Endothelial cell of umbilical vein (primary cell): ENCODE measurements around the gene RIMBP2. TPM values are rescaled to one million over a fixed set of nuclear protein-coding genes. Genes with fewer than 3 reads are reported as not detected.

Source experiments
- BruUV-seq: library from RNA; stranded (reverse); fragments of 400-500 nt; replicated peaks from 2 replicates; lab custom pipeline; 2021; lab: Mats Ljungman, UMichigan
- CTCF ChIA-PET: fragments of 300-600, 350-600 bp; sonication (Branson Sonifier 250); formaldehyde crosslinking; loops from one replicate; lab custom pipeline; 2021; ENCODE audit warnings: antibody characterized with exemption, inconsistent platforms; lab: Charles Lee
- POLR2A ChIA-PET: fragments of 300-600, 350-600 bp; sonication (Branson Sonifier 250); formaldehyde crosslinking; loops from one replicate; lab custom pipeline; 2021; ENCODE audit warnings: antibody characterized with exemption, inconsistent platforms; lab: Charles Lee
- DNase-seq: peaks from one replicate; pipeline ENCODE4 v3.0.0-alpha.2; 2011; ENCODE audit warnings: low read depth, low spot score
- FAIRE-seq: peaks from 2 replicates; lab custom pipeline; 2011; peaks lifted over from hg19 to GRCh38; lab: Jason Lieb, UNC
- H2AFZ ChIP-seq: 2 replicates; pipeline ENCODE4 v1.6.0; 2012; ENCODE audit warnings: low read depth, low read length, control low read depth, inconsistent platforms
- H3K27ac ChIP-seq: 2 replicates; pipeline ENCODE4 v1.5.1; 2011; ENCODE audit warnings: low read depth, mild to moderate bottlenecking, control low read depth, low read length, moderate library complexity; ENCODE audit not compliant: insufficient read depth
- H3K27me3 ChIP-seq, 2 experiments: 2 replicates each; pipeline versions ENCODE4 v1.6.0 to v1.6.1; 2011; ENCODE audit warnings: low read length in 2 of 2, mixed read lengths in 1 of 2; ENCODE audit not compliant: control insufficient read depth in 2 of 2, insufficient read depth in 2 of 2
- H3K36me3 ChIP-seq, 2 experiments: 2 replicates in 1 of 2; 3 replicates in 1 of 2; pipeline ENCODE4 v1.5.1; 2011; ENCODE audit warnings: low read length in 2 of 2, mild to moderate bottlenecking in 1 of 2, moderate library complexity in 1 of 2; ENCODE audit not compliant: control insufficient read depth in 2 of 2, insufficient read depth in 2 of 2; ENCODE audit errors: extremely low read depth in 1 of 2
- H3K4me1 ChIP-seq: 3 replicates; pipeline ENCODE4 v1.5.1; 2011; ENCODE audit warnings: mild to moderate bottlenecking, low read length; ENCODE audit not compliant: control insufficient read depth, insufficient read depth; ENCODE audit errors: extremely low read depth
- H3K4me2 ChIP-seq: 2 replicates; pipeline ENCODE4 v1.6.1; 2011; ENCODE audit warnings: low read length, control low read depth, mixed read lengths; ENCODE audit not compliant: insufficient read depth
- H3K4me3 ChIP-seq, 3 experiments: fragments of 200-600 bp in 1 of 3; sonication (generic), shearing (Covaris generic) in 1 of 3; replicated peaks in 1 of 3; 2 replicates each; pipeline ENCODE4 v1.5.1; 2011 to 2016; ENCODE audit warnings: control low read depth in 3 of 3, low read length in 3 of 3, mild to moderate bottlenecking in 2 of 3, inconsistent platforms in 1 of 3, low read depth in 1 of 3, moderate library complexity in 1 of 3; ENCODE audit not compliant: insufficient read depth in 1 of 3
- H3K79me2 ChIP-seq: 2 replicates; pipeline ENCODE4 v1.6.0; 2012; ENCODE audit warnings: low read length, inconsistent platforms; ENCODE audit not compliant: control insufficient read depth, insufficient read depth
- H3K9ac ChIP-seq: replicated peaks from 2 replicates; pipeline ENCODE3; 2011; ENCODE audit warnings: low read length, control low read depth; ENCODE audit not compliant: insufficient read depth; ENCODE audit errors: extremely low read depth
- H3K9me1 ChIP-seq: replicated peaks from 3 replicates; pipeline ENCODE4 v1.6.0; 2011; ENCODE audit warnings: mild to moderate bottlenecking, low read length; ENCODE audit not compliant: control insufficient read depth, insufficient read depth; ENCODE audit errors: extremely low read depth
- H3K9me3 ChIP-seq: replicated peaks from 2 replicates; pipeline ENCODE4 v1.5.1; 2012; ENCODE audit warnings: low read length, inconsistent platforms; ENCODE audit not compliant: control insufficient read depth, insufficient read depth
- H4K20me1 ChIP-seq: replicated peaks from 2 replicates; pipeline ENCODE3; 2011; ENCODE audit warnings: mild to moderate bottlenecking, low read length; ENCODE audit not compliant: control insufficient read depth, insufficient read depth; ENCODE audit errors: extremely low read depth
- CTCF ChIP-seq, 2 donors: IDR thresholded peaks; 1 replicate in 1 of 2; 2 replicates in 1 of 2; pipeline ENCODE4 v1.5.1; 2011; ENCODE audit warnings: low read length in 2 of 2, mild to moderate bottlenecking in 2 of 2, moderate library complexity in 2 of 2, control low read depth in 1 of 2, inconsistent platforms in 1 of 2, low read depth in 1 of 2; ENCODE audit not compliant: insufficient read depth in 1 of 2; ENCODE audit errors: extremely low read depth in 1 of 2
- EZH2 ChIP-seq: IDR thresholded peaks from 2 replicates; pipeline ENCODE4 v1.6.1; 2012; ENCODE audit warnings: borderline replicate concordance, low read depth, mild to moderate bottlenecking, moderate library complexity, low read length, inconsistent platforms; ENCODE audit not compliant: severe bottlenecking
- FOS ChIP-seq: IDR thresholded peaks from 2 replicates; pipeline ENCODE4 v1.6.1; 2011; ENCODE audit warnings: mild to moderate bottlenecking, low read length, moderate library complexity, borderline replicate concordance; ENCODE audit not compliant: insufficient read depth
- GATA2 ChIP-seq: IDR thresholded peaks from 2 replicates; pipeline ENCODE4 v1.7.0; 2011; ENCODE audit warnings: low read depth, mild to moderate bottlenecking, moderate library complexity, mixed read lengths, low read length; ENCODE audit not compliant: insufficient read length, insufficient read depth
- JUN ChIP-seq: IDR thresholded peaks from 2 replicates; pipeline ENCODE4 v1.6.1; 2011; ENCODE audit warnings: borderline replicate concordance, low read depth; ENCODE audit not compliant: insufficient read length, insufficient read depth
- MAX ChIP-seq: IDR thresholded peaks from 2 replicates; pipeline ENCODE4 v1.6.1; 2011; ENCODE audit not compliant: insufficient read depth, insufficient read length
- MYC ChIP-seq: IDR thresholded peaks from one replicate; pipeline ENCODE4 v1.6.1; 2011; ENCODE audit warnings: mild to moderate bottlenecking, low read depth, low read length
- POLR2A ChIP-seq: IDR thresholded peaks from 2 replicates; pipeline ENCODE4 v1.6.1; 2012; ENCODE audit warnings: low read depth, mild to moderate bottlenecking, control low read depth, low read length
- POLR2AphosphoS5 ChIP-seq: IDR thresholded peaks from 2 replicates; pipeline ENCODE4 v1.6.1; 2012; ENCODE audit warnings: low read depth, mild to moderate bottlenecking, control low read depth, low read length, moderate library complexity; ENCODE audit not compliant: insufficient read depth
- dilution Hi-C: fragments of 300-500 bp; cut with MboI; formaldehyde crosslinking; loops from one replicate; pipeline ENCODE4 v1.15.0; 2019; ENCODE audit warnings: low sequenced_read_pairs; ENCODE audit not compliant: extremely low pct_ligation_motif_present
- intact Hi-C: fragments of 100-400 bp; cut with micrococcal nuclease; formaldehyde crosslinking; loops from one replicate; pipeline ENCODE4 v1.10.0; 2022
- polyA plus RNA-seq, 4 experiments: library from polyadenylated mRNA; depleted of rRNA in 3 of 4; stranded (reverse) in 3 of 4; unstranded in 1 of 4; fragments of >200 nt; gene quantifications; 2 replicates each; pipeline versions ENCODE4 v1.2.1 to v1.2.3, GENCODE V29; 2011 to 2012; ENCODE audit warnings: missing spikeins in 1 of 4
- total RNA-seq: library from RNA; stranded (reverse); gene quantifications from 2 replicates; pipeline ENCODE4 v1.2.3, GENCODE V29; 2021

Gene RIMBP2
- total and polyA plus RNA-seq, 2 donors (not counting 3 experiments of a cell fraction or from before 2014, with no cell fraction given): 0.04 TPM; not detected in 1

GRCh38 chr12:130540376-130540775 lies 175.7 kb downstream of the RIMBP2 start:
- ChIA-PET CTCF (no interaction called here), POLR2A (no interaction called here)
- no peak overlapping the region for H3K4me2 ChIP-seq
- H3K79me2 ChIP-seq: no peaks in the 10 kb centered on the region
- peaks cover 9% of the 10 kb centered on the region for H3K9me3 ChIP-seq
- no peaks in the 10 kb centered on the region for H3K36me3 ChIP-seq
- H2AFZ ChIP-seq: no peak overlapping the region
- no peak for DNase-seq
- no peak for FAIRE-seq
- no peak overlapping the region for H3K27ac ChIP-seq
- H4K20me1 ChIP-seq: no peaks in the 10 kb centered on the region
- no TSS peak for BruUV-seq
- no peaks in the 10 kb centered on the region for H3K27me3 ChIP-seq
- no peaks in the 10 kb centered on the region for H3K9me1 ChIP-seq
- no peak overlapping the region for H3K9ac ChIP-seq
- no peak for TF ChIP-seq CTCF (IDR thresholded peaks at IDR 0.05; ENCODE audit: extremely low read depth in 1 of 2, insufficient read depth in 1 of 2, low read depth in 1 of 2, low read length in 2 of 2)
- TF ChIP-seq MYC: no peak
- no peak for TF ChIP-seq POLR2AphosphoS5
- TF ChIP-seq FOS: no peak
- no peak for TF ChIP-seq EZH2
- TF ChIP-seq MAX: no peak
- no peak for TF ChIP-seq GATA2
- TF ChIP-seq POLR2A: no peak
- no peak for TF ChIP-seq JUN
- intact Hi-C loops (no loop called here), dilution Hi-C loops (no loop called here)
- H3K4me1 ChIP-seq: no peaks in the 10 kb centered on the region
- H3K4me3 ChIP-seq: no peak overlapping the region
